Measurements from ENCODE around the gene NLGN1.

- TF ChIP-seq CTCF (IDR thresholded peaks at IDR 0.05): no peak
- no peak for TF ChIP-seq EP300 (IDR thresholded peaks at IDR 0.05)
Measured at GRCh38 chr3:173403376-173403775, 5.8 kb downstream of the NLGN1 start.
